K562 (cell line): ENCODE measurements around the gene TBC1D17. TPM values are rescaled to one million over a fixed set of nuclear protein-coding genes. Genes with fewer than 3 reads are reported as not detected.
A peak's percentile ranks its signal among the peaks of the same experiment; 100 is the strongest.

ENCODE experiments used
- ATAC-seq: fragments of 200-7000 bp; cut with Tn5 transposase; 3 replicates; pipeline ENCODE4 v1.9.1; 2020; ENCODE audit warnings: moderate library complexity
- BruUV-seq: library from RNA; stranded (reverse); fragments of 400-500 nt; replicated peaks from 2 replicates; lab custom pipeline; 2021; lab: Mats Ljungman, UMichigan
- CTCF ChIA-PET: fragments of 300-600 bp; formaldehyde crosslinking; extraction: SDS; loops from one replicate; lab custom pipeline; 2021; ENCODE audit warnings: low intra/inter-chr PET ratio; lab: Yijun Ruan, JAX
- POLR2A ChIA-PET: fragments of 300-600, 350-650 bp; sonication (Branson Sonifier 250); formaldehyde crosslinking; extraction: SDS; loops from one replicate; lab custom pipeline; 2021; ENCODE audit warnings: antibody characterized with exemption, inconsistent platforms; lab: Yijun Ruan, JAX
- DNase-seq, 4 experiments: peaks; one replicate each; pipeline versions ENCODE4 v3.0.0 to v3.0.0-alpha.2; 2011 to 2018; ENCODE audit warnings: low spot score in 3 of 4, mixed read lengths in 3 of 4; ENCODE audit errors: extremely low read depth in 1 of 4
- FAIRE-seq: peaks from 2 replicates; lab custom pipeline; 2011; peaks lifted over from hg19 to GRCh38; lab: Jason Lieb, UNC
- H2AFZ ChIP-seq: 2 replicates; pipeline ENCODE4 v1.6.0; 2011; ENCODE audit warnings: low read depth, low read length, control low read depth, inconsistent platforms
- H3K27ac ChIP-seq: fragments of 200-600 bp; 3 replicates; pipeline ENCODE4 v1.8.0; 2011; ENCODE audit warnings: low read depth, mild to moderate bottlenecking, control low read depth, inconsistent platforms, low read length, moderate library complexity, mixed read lengths; ENCODE audit errors: extremely low read depth
- H3K27me3 ChIP-seq, 2 experiments: fragments of 300-600 bp in 1 of 2; 2 replicates in 1 of 2; 3 replicates in 1 of 2; pipeline versions ENCODE4 v1.6.0 to v1.8.0; 2011; ENCODE audit warnings: inconsistent platforms in 2 of 2, low read length in 2 of 2, mild to moderate bottlenecking in 1 of 2, mixed read lengths in 1 of 2, moderate library complexity in 1 of 2; ENCODE audit not compliant: control insufficient read depth in 2 of 2, insufficient read depth in 2 of 2
- H3K36me3 ChIP-seq: fragments of 300-600 bp; 3 replicates; pipeline ENCODE4 v1.8.0; 2011; ENCODE audit warnings: mild to moderate bottlenecking, low read length, inconsistent platforms; ENCODE audit not compliant: control insufficient read depth, insufficient read depth
- H3K4me1 ChIP-seq, 2 experiments: fragments of 200-600 bp in 1 of 2; replicated peaks in 1 of 2; 2 replicates in 1 of 2; 3 replicates in 1 of 2; pipeline versions ENCODE4 v1.5.1 to v1.8.0; 2011; ENCODE audit warnings: inconsistent platforms in 2 of 2, low read length in 2 of 2, mild to moderate bottlenecking in 1 of 2, mixed read lengths in 1 of 2, moderate library complexity in 1 of 2; ENCODE audit not compliant: control insufficient read depth in 2 of 2, insufficient read depth in 2 of 2
- H3K4me2 ChIP-seq: 2 replicates; pipeline ENCODE4 v1.6.1; 2011; ENCODE audit warnings: low read length, control low read depth, inconsistent platforms, mixed read lengths; ENCODE audit not compliant: insufficient read depth
- H3K4me3 ChIP-seq: fragments of 200-600 bp; sonication (generic), shearing (Covaris generic); 2 replicates; pipeline ENCODE4 v1.5.1; 2016; ENCODE audit warnings: control low read depth, inconsistent platforms
- H3K79me2 ChIP-seq: fragments of 200-600 bp; 3 replicates; pipeline ENCODE4 v1.8.0; 2011; ENCODE audit warnings: low read length, inconsistent platforms; ENCODE audit not compliant: control insufficient read depth, insufficient read depth
- H3K9ac ChIP-seq, 2 experiments: 2 replicates each; pipeline versions ENCODE4 v1.6.0 to v1.6.1; 2011; ENCODE audit warnings: low read depth in 2 of 2, low read length in 2 of 2, control low read depth in 1 of 2, inconsistent platforms in 1 of 2, mild to moderate bottlenecking in 1 of 2, mixed read lengths in 1 of 2; ENCODE audit not compliant: insufficient read depth in 1 of 2
- H3K9me1 ChIP-seq: one replicate; pipeline ENCODE4 v1.6.0; 2011; ENCODE audit warnings: inconsistent platforms, mild to moderate bottlenecking, low read length, moderate library complexity; ENCODE audit not compliant: control insufficient read depth, insufficient read depth
- H3K9me3 ChIP-seq: replicated peaks from 2 replicates; pipeline ENCODE4 v1.5.1; 2011; ENCODE audit warnings: low read depth, low read length, inconsistent platforms; ENCODE audit not compliant: control insufficient read depth, insufficient read depth
- H4K20me1 ChIP-seq: replicated peaks from 2 replicates; pipeline ENCODE4 v1.6.1; 2011; ENCODE audit warnings: low read length, inconsistent platforms, mixed read lengths; ENCODE audit not compliant: control insufficient read depth, insufficient read depth
- FOXA3 ChIP-seq, 2 experiments: fragments of 450-650 bp in 1 of 2; sonication (generic) in 1 of 2; formaldehyde crosslinking; IDR thresholded peaks in 1 of 2; conservative IDR thresholded peaks in 1 of 2; 2 replicates each; pipeline versions ENCODE4 v1.4.0 to v1.8.0; 2020 to 2022; ENCODE audit warnings: mild to moderate bottlenecking in 2 of 2, missing genetic modification reagents in 1 of 2
- FOXJ3 ChIP-seq: sonication (generic); formaldehyde crosslinking; IDR thresholded peaks from 2 replicates; pipeline ENCODE4 v1.4.0; 2020; ENCODE audit warnings: mild to moderate bottlenecking, missing genetic modification reagents
- FOXO4 ChIP-seq: fragments of 450-650 bp; formaldehyde crosslinking; IDR thresholded peaks from 2 replicates; pipeline ENCODE4 v1.4.0; 2020; ENCODE audit warnings: mild to moderate bottlenecking, moderate library complexity
- NCOR1 ChIP-seq: fragments of 450-650 bp; IDR thresholded peaks from 2 replicates; pipeline ENCODE4 v1.6.1; 2016; ENCODE audit warnings: mild to moderate bottlenecking, moderate library complexity
- POLR2A ChIP-seq: fragments of 450-650 bp; conservative IDR thresholded peaks from 2 replicates; pipeline ENCODE4 v1.6.1; 2016
- POLR2AphosphoS2 ChIP-seq: IDR thresholded peaks from 2 replicates; pipeline ENCODE4 v1.6.1; 2012; ENCODE audit warnings: low read length, improper control_type of control experiment
- POLR2G ChIP-seq: fragments of 200-400 bp; formaldehyde crosslinking; IDR thresholded peaks from 2 replicates; pipeline ENCODE4 v1.6.1; 2017; ENCODE audit warnings: low read depth, mild to moderate bottlenecking, antibody characterized with exemption, low read length, moderate library complexity
- PPARD ChIP-seq: fragments of 250-450 bp; sonication (Bioruptor Pico); IDR thresholded peaks from 2 replicates; pipeline ENCODE4 v1.8.0; 2022; ENCODE audit warnings: inconsistent platforms, mild to moderate bottlenecking, moderate library complexity
- RBFOX2 ChIP-seq: fragments of 200-400 bp; formaldehyde crosslinking; IDR thresholded peaks from 2 replicates; pipeline ENCODE4 v1.6.1; 2017; ENCODE audit warnings: low read depth, mild to moderate bottlenecking, low read length, moderate library complexity
- RBM22 ChIP-seq: fragments of 200-400 bp; formaldehyde crosslinking; IDR thresholded peaks from 2 replicates; pipeline ENCODE4 v1.6.1; 2018; ENCODE audit warnings: low read length, low read depth; ENCODE audit not compliant: poor library complexity, severe bottlenecking
- SUPT5H ChIP-seq: fragments of 450-650 bp; IDR thresholded peaks from 2 replicates; pipeline ENCODE4 v1.6.1; 2016
- TAF15 ChIP-seq: fragments of 200-400 bp; formaldehyde crosslinking; IDR thresholded peaks from 2 replicates; pipeline ENCODE4 v1.6.1; 2017; ENCODE audit warnings: mild to moderate bottlenecking, low read depth, low read length, moderate library complexity
- TEAD4 ChIP-seq, 2 experiments: sonication (generic) in 1 of 2; formaldehyde crosslinking in 1 of 2; IDR thresholded peaks; 2 replicates each; pipeline versions ENCODE4 v1.6.1 to v1.8.0; 2012 to 2022; ENCODE audit warnings: borderline replicate concordance in 1 of 2, inconsistent platforms in 1 of 2, low read length in 1 of 2, mild to moderate bottlenecking in 1 of 2, missing genetic modification reagents in 1 of 2
- ZNF253 ChIP-seq: fragments of 250-450 bp; sonication (Bioruptor Pico); conservative IDR thresholded peaks from 2 replicates; pipeline ENCODE4 v1.6.1; 2021; ENCODE audit warnings: mild to moderate bottlenecking
- ZNF695 ChIP-seq: fragments of 450-650 bp; formaldehyde crosslinking; IDR thresholded peaks from 2 replicates; pipeline ENCODE4 v1.4.0; 2020; ENCODE audit warnings: mild to moderate bottlenecking, moderate library complexity
- WGBS: fragments of 100-300 bp; shearing (Covaris generic); methylation state at CpG from one replicate; pipeline ENCODE4 v1.1.6; 2016; ENCODE audit warnings: low coverage, mixed read lengths; ENCODE audit not compliant: insufficient coverage; ENCODE audit errors: missing lambda C conversion rate; 5-methylcytosine and 5-hydroxymethylcytosine counted together
- in situ Hi-C: fragments of 300-500 bp; cut with MboI; formaldehyde crosslinking; loops from 4 replicates; pipeline ENCODE4 v1.15.0; 2018; ENCODE audit warnings: inconsistent platforms, mixed read lengths
- intact Hi-C: fragments of 100-400 bp; cut with micrococcal nuclease; formaldehyde crosslinking; loops from 2 replicates; pipeline ENCODE4 v1.14.2; 2022
- polyA plus RNA-seq, 8 experiments: library from polyadenylated mRNA; depleted of rRNA in 4 of 8; stranded (reverse) in 5 of 8; unstranded in 3 of 8; fragments of >200 nt; fragmentation: Nextera tagmentation in 2 of 8; fragmentation: Illumina TruSeq in 1 of 8; extraction: Ambion mirVana in 2 of 8; extraction: Trizol in 1 of 8; gene quantifications; 2 replicates each; pipeline versions ENCODE4 v1.2.1 to v1.2.3, GENCODE V29; 2011 to 2014; ENCODE audit warnings: inconsistent platforms in 1 of 8, missing spikeins in 1 of 8
- total RNA-seq, 7 experiments: library from RNA; depleted of rRNA in 6 of 7; stranded (reverse); fragments of >200 nt in 6 of 7; fragmentation: Illumina TruSeq in 2 of 7; extraction: Trizol in 2 of 7; gene quantifications; 2 replicates each; pipeline versions ENCODE4 v1.2.1 to v1.2.3, GENCODE V29; 2011 to 2021; ENCODE audit warnings: low replicate concordance in 1 of 7
- TF ChIP-seq, protein P1 (sequence below): fragments of 200-800 bp; sonication (Bioruptor generic); IDR thresholded peaks from 2 replicates; pipeline ENCODE4 v1.6.1; 2017; ENCODE audit warnings: missing genetic modification characterization, missing compliant biosample characterization

TBC1D17 gene
- total and polyA plus RNA-seq, 9 of the 15 experiments (the other 6 are each of a cell fraction or from before 2014, with no cell fraction given), result 0.42 to 16.0 (median 3.8) TPM

DNA sequence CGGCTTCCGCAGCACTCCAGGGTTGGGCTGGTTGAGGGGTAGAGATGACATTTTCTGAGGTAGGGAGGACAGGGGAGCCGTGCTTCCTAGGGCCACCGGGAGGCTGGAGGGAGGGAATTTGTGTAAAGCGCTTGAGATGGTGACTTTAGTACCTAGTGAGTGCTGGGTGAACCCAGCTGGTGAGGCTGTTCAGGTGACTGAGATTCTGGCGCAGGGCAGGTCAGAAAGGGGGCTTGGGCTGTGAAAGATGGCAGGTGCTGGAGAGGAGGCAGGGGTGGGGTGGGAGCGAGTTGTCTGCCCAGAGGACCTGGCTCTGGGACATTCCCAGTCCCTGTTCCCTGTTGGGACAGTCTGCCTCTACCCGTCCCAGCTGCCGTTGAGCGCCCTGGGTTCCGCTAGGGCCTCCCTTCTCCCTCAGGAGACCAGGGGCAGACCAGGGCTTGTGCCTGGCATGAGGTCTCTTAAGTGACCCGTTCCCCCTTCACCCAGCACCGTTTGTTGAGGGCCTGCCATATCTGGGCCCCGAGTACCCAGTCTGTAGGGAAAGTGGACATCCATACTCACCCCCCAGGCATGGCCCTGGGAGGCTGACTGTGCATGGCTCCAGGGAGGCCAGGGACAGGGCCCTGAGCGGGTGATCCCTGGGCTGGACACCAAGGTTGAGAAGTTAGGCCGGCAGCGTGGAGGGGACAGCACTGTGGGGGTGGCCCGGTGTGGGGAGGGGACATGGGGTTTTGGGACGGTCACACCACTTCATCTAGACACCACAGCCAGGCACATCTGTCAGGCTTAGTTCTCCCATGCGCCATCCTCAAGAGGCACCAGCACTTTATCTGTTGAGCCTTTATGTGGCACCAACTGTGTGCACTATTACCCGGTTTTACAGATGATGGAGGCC is 21.6 kb upstream of the TBC1D17 start:
- peaks cover 82% of the 10 kb centered on the region for H3K36me3 ChIP-seq
- POLR2A ChIA-PET, result interaction anchor here (0.5 to 0.9 kb wide), 2 partner anchors 10 to 20 kb away, joined by 3 to 4 read pairs; no protein-coding TSS in a partner anchor
- in situ Hi-C loops, result no loop called here
- TF ChIP-seq RBFOX2, result peak; percentile 43
- no peak for TF ChIP-seq ZNF695 (CRISPR knock-in tag)
- no peak for TF ChIP-seq ZNF253 (CRISPR knock-in tag)
- 0 out of 2 replicates have a peak, but pooled peaks have one; percentile 47 for TF ChIP-seq SUPT5H
- TF ChIP-seq, protein P1, sequence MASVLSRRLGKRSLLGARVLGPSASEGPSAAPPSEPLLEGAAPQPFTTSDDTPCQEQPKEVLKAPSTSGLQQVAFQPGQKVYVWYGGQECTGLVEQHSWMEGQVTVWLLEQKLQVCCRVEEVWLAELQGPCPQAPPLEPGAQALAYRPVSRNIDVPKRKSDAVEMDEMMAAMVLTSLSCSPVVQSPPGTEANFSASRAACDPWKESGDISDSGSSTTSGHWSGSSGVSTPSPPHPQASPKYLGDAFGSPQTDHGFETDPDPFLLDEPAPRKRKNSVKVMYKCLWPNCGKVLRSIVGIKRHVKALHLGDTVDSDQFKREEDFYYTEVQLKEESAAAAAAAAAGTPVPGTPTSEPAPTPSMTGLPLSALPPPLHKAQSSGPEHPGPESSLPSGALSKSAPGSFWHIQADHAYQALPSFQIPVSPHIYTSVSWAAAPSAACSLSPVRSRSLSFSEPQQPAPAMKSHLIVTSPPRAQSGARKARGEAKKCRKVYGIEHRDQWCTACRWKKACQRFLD (CRISPR knock-in tag), result no peak
- 0 out of 2 replicates have a peak, but pooled peaks have one; percentile 8 for TF ChIP-seq TEAD4 (IDR thresholded peaks at IDR 0.05; ENCODE audit: low read length)
- TF ChIP-seq TEAD4 (CRISPR knock-in tag; IDR thresholded peaks at IDR 0.05; ENCODE audit: borderline replicate concordance), result no peak
- 0 out of 4 replicates have a peak, but pooled peaks of 1 of the 2 experiments have one; percentile 19 for TF ChIP-seq FOXA3 (CRISPR knock-in tag; conservative IDR thresholded peaks at IDR 0.05 in 1 of 2, IDR thresholded peaks at IDR 0.05 in 1 of 2)
- TF ChIP-seq POLR2G, result peak; percentile 34; the same call in 1 of the 2 replicates
- peak; percentile 20 for TF ChIP-seq RBM22
- TF ChIP-seq POLR2A, result peak; percentile 61
- TF ChIP-seq FOXO4, result no peak
- TF ChIP-seq FOXJ3 (CRISPR knock-in tag), result no peak
- TF ChIP-seq POLR2AphosphoS2, result peak; percentile 69; the same call in 1 of the 2 replicates
- TF ChIP-seq NCOR1, result 0 out of 2 replicates have a peak, but pooled peaks have one; percentile 5
- 0 out of 2 replicates have a peak, but pooled peaks have one; percentile 26 for TF ChIP-seq TAF15
- TF ChIP-seq PPARD, result no peak

More for the DNA sequence above, 21.6 kb upstream of the TBC1D17 start:
- Histone ChIP-seq H3K9me3 (no peaks in the 10 kb centered on the region), H3K27me3 (no peaks in the 10 kb centered on the region), H3K27ac (no peak overlapping the region), H3K79me2 (peaks cover 36% of the 10 kb centered on the region), H4K20me1 (peaks cover 27% of the 10 kb centered on the region), H3K4me3 (no peak overlapping the region), H3K9me1 (peaks cover 8% of the 10 kb centered on the region), H3K4me2 (no peak overlapping the region), H3K9ac (peak overlapping the region in 1 of 2 experiments; percentile 36; a peak in 1 of 4 replicates), H3K4me1 (peaks cover 11 to 79% of the 10 kb centered on the region in 2 experiments), H2AFZ (no peak overlapping the region)
- DNase-seq (no peak), FAIRE-seq (no peak), ATAC-seq (no peak)
- intact Hi-C loops, result no loop called here
- CTCF ChIA-PET, result no interaction called here
- BruUV-seq, result TSS peak; percentile 13
- WGBS, result 77% methylated on average over 18 of the region's 21 CpGs
